ENCODE data around the gene KRTAP1-4. TPM values are rescaled to one million over a fixed set of nuclear protein-coding genes. Genes with fewer than 3 reads are reported as not detected.
"Not testable (repeated sequence)": the region's sequence is repeated elsewhere in the genome, so short reads cannot be mapped to it uniquely, and the experiment has no call there.

Gene KRTAP1-4
- total RNA-seq, 4 donors from 2014 or later: not detected

- WGBS, 2 donors: 93 to 96% methylated on average over 3 of the region's 3 CpGs
- Histone ChIP-seq H3K4me1 (no peaks in the 10 kb centered on the region), H3K27me3 (no peaks in the 10 kb centered on the region), H3K36me3 (no peaks in the 10 kb centered on the region), H3K27ac (no peak overlapping the region), H3K9me3 (no peaks in the 10 kb centered on the region), H3K4me3 (no peak overlapping the region)
- no peak for TF ChIP-seq EP300 (IDR thresholded peaks at IDR 0.05)
- TF ChIP-seq CTCF (IDR thresholded peaks at IDR 0.05): no peak
- no peak for TF ChIP-seq POLR2A (IDR thresholded peaks at IDR 0.05)
- DNase-seq (ENCODE audit: low spot score in 2 of 2): no peak
These were observed 25.6 kb downstream of the KRTAP1-4 start for GRCh38 chr17:41004397-41004796.

- no peaks in the 10 kb centered on the region for H3K9me3 ChIP-seq
- no peak overlapping the region for H3K27ac ChIP-seq
- no peak overlapping the region for H3K4me3 ChIP-seq
- DNase-seq (ENCODE audit: low spot score in 2 of 2): no peak
- TF ChIP-seq EP300 (IDR thresholded peaks at IDR 0.05) (no peak), POLR2A (IDR thresholded peaks at IDR 0.05) (no peak), CTCF (IDR thresholded peaks at IDR 0.05) (no peak)
- no peaks in the 10 kb centered on the region for H3K36me3 ChIP-seq
- no peaks in the 10 kb centered on the region for H3K4me1 ChIP-seq
- 65 to 68% methylated on average over 4 of the region's 4 CpGs for WGBS, 2 donors
- H3K27me3 ChIP-seq: no peaks in the 10 kb centered on the region
These were observed 26.1 kb downstream of the KRTAP1-4 start for GRCh38 chr17:41003926-41004325.

- no peaks in the 10 kb centered on the region for H3K9me3 ChIP-seq
- 35 to 40% methylated on average over 5 of the region's 5 CpGs for WGBS, 2 donors
- H3K4me3 ChIP-seq: no peak overlapping the region
- no peak overlapping the region for H3K27ac ChIP-seq
- no peaks in the 10 kb centered on the region for H3K36me3 ChIP-seq
- no peaks in the 10 kb centered on the region for H3K27me3 ChIP-seq
- TF ChIP-seq EP300 (IDR thresholded peaks at IDR 0.05) (no peak), POLR2A (IDR thresholded peaks at IDR 0.05) (no peak), CTCF (IDR thresholded peaks at IDR 0.05) (no peak)
- no peak for DNase-seq (ENCODE audit: low spot score in 2 of 2)
- no peaks in the 10 kb centered on the region for H3K4me1 ChIP-seq
These were observed 27.2 kb downstream of the KRTAP1-4 start for GRCh38 chr17:41002814-41003213.

GRCh38 chr17:41001795-41002194, 28.2 kb downstream of the KRTAP1-4 start:
- WGBS, 2 donors: 68 to 84% methylated on average over 4 of the region's 4 CpGs
- Histone ChIP-seq H3K36me3 (no peaks in the 10 kb centered on the region), H3K27ac (no peak overlapping the region), H3K4me1 (no peaks in the 10 kb centered on the region), H3K9me3 (no peaks in the 10 kb centered on the region), H3K4me3 (no peak overlapping the region), H3K27me3 (peaks cover 0 to under 1% of the 10 kb centered on the region in 2 donors)
- TF ChIP-seq CTCF (IDR thresholded peaks at IDR 0.05): no peak
- no peak for TF ChIP-seq POLR2A (IDR thresholded peaks at IDR 0.05)
- no peak for TF ChIP-seq EP300 (IDR thresholded peaks at IDR 0.05)
- no peak for DNase-seq (ENCODE audit: low spot score in 2 of 2)

- H3K9me3 ChIP-seq; H3K4me3 ChIP-seq; H3K4me1 ChIP-seq; DNase-seq (ENCODE audit: low spot score in 2 of 2); H3K27ac ChIP-seq; H3K27me3 ChIP-seq; H3K36me3 ChIP-seq: not testable (repeated sequence)
- WGBS, 2 donors: 73 to 89% methylated on average over 6 of the region's 6 CpGs
These were observed 30.4 kb downstream of the KRTAP1-4 start, which contains the start of gene KRTAP3-2 for GRCh38 chr17:40999563-40999962. Gene KRTAP3-2 (minus strand): TSS chr17:40999906. CDS start chr17:40999853, 53 bp downstream.

GRCh38 chr17:40997361-40997760, 32.6 kb downstream of the KRTAP1-4 start:
- Histone ChIP-seq H3K4me3 (no peak overlapping the region), H3K36me3 (no peaks in the 10 kb centered on the region), H3K9me3 (no peaks in the 10 kb centered on the region), H3K27ac (no peak overlapping the region), H3K4me1 (no peaks in the 10 kb centered on the region), H3K27me3 (peaks cover 0 to 8% of the 10 kb centered on the region in 2 donors)
- 56 to 58% methylated on average over 2 of the region's 2 CpGs for WGBS, 2 donors
- no peak for DNase-seq (ENCODE audit: low spot score in 2 of 2)
- no peak for TF ChIP-seq EP300 (IDR thresholded peaks at IDR 0.05)
- no peak for TF ChIP-seq POLR2A (IDR thresholded peaks at IDR 0.05)
- TF ChIP-seq CTCF (IDR thresholded peaks at IDR 0.05): no peak
